K562 (cell line): Measurements from ENCODE around the gene MKS1. TPM values are rescaled to one million over a fixed set of nuclear protein-coding genes. Genes with fewer than 3 reads are reported as not detected.

Experiments
- FIP1L1 ChIP-seq: fragments of 200-400 bp; formaldehyde crosslinking; IDR thresholded peaks from 2 replicates; pipeline ENCODE4 v1.6.1; 2018; ENCODE audit warnings: mild to moderate bottlenecking, low read depth, low read length; ENCODE audit not compliant: poor library complexity, severe bottlenecking
- GTF2F1 ChIP-seq: IDR thresholded peaks from 2 replicates; pipeline ENCODE4 v1.6.1; 2011; ENCODE audit warnings: low read depth, low read length, improper control_type of control experiment
- MXI1 ChIP-seq: IDR thresholded peaks from 2 replicates; pipeline ENCODE4 v1.6.1; 2011; ENCODE audit warnings: low read depth, mild to moderate bottlenecking, improper control_type of control experiment, low read length
- RAD21 ChIP-seq, 2 experiments: fragments of 250-450 bp in 1 of 2; fragments of 450-650 bp in 1 of 2; sonication (Bioruptor Pico) in 1 of 2; formaldehyde crosslinking in 1 of 2; IDR thresholded peaks in 1 of 2; conservative IDR thresholded peaks in 1 of 2; 2 replicates each; pipeline versions ENCODE4 v1.4.0 to v1.8.0; 2020 to 2022; ENCODE audit warnings: mild to moderate bottlenecking in 2 of 2, moderate library complexity in 1 of 2
- RERE ChIP-seq: sonication (generic); formaldehyde crosslinking; IDR thresholded peaks from 2 replicates; pipeline ENCODE4 v1.8.0; 2023; ENCODE audit warnings: missing genetic modification reagents, mild to moderate bottlenecking, borderline replicate concordance
- SMAD1 ChIP-seq: fragments of 150-350 bp; IDR thresholded peaks from 2 replicates; pipeline ENCODE4 v1.6.1; 2014; ENCODE audit warnings: low read length, low read depth; ENCODE audit not compliant: partially characterized antibody
- TARDBP ChIP-seq: fragments of 450-650 bp; IDR thresholded peaks from 2 replicates; pipeline ENCODE4 v1.6.1; 2016
- ZNF263 ChIP-seq: sonication (generic); formaldehyde crosslinking; IDR thresholded peaks from 2 replicates; pipeline ENCODE4 v1.8.0; 2022; ENCODE audit warnings: mild to moderate bottlenecking, missing genetic modification reagents, borderline replicate concordance
- polyA plus RNA-seq, 8 experiments: library from polyadenylated mRNA; depleted of rRNA in 4 of 8; stranded (reverse) in 5 of 8; unstranded in 3 of 8; fragments of >200 nt; fragmentation: Nextera tagmentation in 2 of 8; fragmentation: Illumina TruSeq in 1 of 8; extraction: Ambion mirVana in 2 of 8; extraction: Trizol in 1 of 8; gene quantifications; 2 replicates each; pipeline versions ENCODE4 v1.2.1 to v1.2.3, GENCODE V29; 2011 to 2014; ENCODE audit warnings: inconsistent platforms in 1 of 8, missing spikeins in 1 of 8
- total RNA-seq, 7 experiments: library from RNA; depleted of rRNA in 6 of 7; stranded (reverse); fragments of >200 nt in 6 of 7; fragmentation: Illumina TruSeq in 2 of 7; extraction: Trizol in 2 of 7; gene quantifications; 2 replicates each; pipeline versions ENCODE4 v1.2.1 to v1.2.3, GENCODE V29; 2011 to 2021; ENCODE audit warnings: low replicate concordance in 1 of 7
- TF ChIP-seq, protein P1 (sequence below): fragments of 250-450 bp; sonication (Bioruptor Pico); IDR thresholded peaks from 2 replicates; pipeline ENCODE4 v1.4.0; 2020; ENCODE audit warnings: mild to moderate bottlenecking, moderate library complexity
- TF ChIP-seq, protein P2 (sequence below): fragments of 450-650 bp; formaldehyde crosslinking; IDR thresholded peaks from 2 replicates; pipeline ENCODE4 v1.4.0; 2022; ENCODE audit warnings: mild to moderate bottlenecking, moderate library complexity
- TF ChIP-seq, protein P3 (sequence below), 2 experiments: IDR thresholded peaks; 2 replicates each; pipeline ENCODE4 v1.6.1; 2012; ENCODE audit warnings: improper control_type of control experiment in 2 of 2, low read depth in 2 of 2, low read length in 2 of 2, borderline replicate concordance in 1 of 2

The MKS1 gene
- total and polyA plus RNA-seq, 9 of the 15 experiments (the other 6 are each of a cell fraction or from before 2014, with no cell fraction given), result 16.3 to 31.0 (median 25.9) TPM

GRCh38 chr17:58184986-58185761 is 33.9 kb downstream of the MKS1 start (continued):
- TF ChIP-seq RERE (CRISPR knock-in tag), result no peak
- TF ChIP-seq, protein P1, sequence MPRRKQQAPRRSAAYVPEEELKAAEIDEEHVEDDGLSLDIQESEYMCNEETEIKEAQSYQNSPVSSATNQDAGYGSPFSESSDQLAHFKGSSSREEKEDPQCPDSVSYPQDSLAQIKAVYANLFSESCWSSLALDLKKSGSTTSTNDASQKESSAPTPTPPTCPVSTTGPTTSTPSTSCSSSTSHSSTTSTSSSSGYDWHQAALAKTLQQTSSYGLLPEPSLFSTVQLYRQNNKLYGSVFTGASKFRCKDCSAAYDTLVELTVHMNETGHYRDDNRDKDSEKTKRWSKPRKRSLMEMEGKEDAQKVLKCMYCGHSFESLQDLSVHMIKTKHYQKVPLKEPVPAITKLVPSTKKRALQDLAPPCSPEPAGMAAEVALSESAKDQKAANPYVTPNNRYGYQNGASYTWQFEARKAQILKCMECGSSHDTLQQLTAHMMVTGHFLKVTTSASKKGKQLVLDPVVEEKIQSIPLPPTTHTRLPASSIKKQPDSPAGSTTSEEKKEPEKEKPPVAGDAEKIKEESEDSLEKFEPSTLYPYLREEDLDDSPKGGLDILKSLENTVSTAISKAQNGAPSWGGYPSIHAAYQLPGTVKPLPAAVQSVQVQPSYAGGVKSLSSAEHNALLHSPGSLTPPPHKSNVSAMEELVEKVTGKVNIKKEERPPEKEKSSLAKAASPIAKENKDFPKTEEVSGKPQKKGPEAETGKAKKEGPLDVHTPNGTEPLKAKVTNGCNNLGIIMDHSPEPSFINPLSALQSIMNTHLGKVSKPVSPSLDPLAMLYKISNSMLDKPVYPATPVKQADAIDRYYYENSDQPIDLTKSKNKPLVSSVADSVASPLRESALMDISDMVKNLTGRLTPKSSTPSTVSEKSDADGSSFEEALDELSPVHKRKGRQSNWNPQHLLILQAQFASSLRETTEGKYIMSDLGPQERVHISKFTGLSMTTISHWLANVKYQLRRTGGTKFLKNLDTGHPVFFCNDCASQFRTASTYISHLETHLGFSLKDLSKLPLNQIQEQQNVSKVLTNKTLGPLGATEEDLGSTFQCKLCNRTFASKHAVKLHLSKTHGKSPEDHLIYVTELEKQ (CRISPR knock-in tag), result peak; percentile 37
- TF ChIP-seq, protein P2, sequence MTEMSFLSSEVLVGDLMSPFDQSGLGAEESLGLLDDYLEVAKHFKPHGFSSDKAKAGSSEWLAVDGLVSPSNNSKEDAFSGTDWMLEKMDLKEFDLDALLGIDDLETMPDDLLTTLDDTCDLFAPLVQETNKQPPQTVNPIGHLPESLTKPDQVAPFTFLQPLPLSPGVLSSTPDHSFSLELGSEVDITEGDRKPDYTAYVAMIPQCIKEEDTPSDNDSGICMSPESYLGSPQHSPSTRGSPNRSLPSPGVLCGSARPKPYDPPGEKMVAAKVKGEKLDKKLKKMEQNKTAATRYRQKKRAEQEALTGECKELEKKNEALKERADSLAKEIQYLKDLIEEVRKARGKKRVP (CRISPR knock-in tag), result peak; percentile 57; the same call in 1 of the 2 replicates
- TF ChIP-seq FIP1L1, result no peak
- no peak for TF ChIP-seq TARDBP
- peak in 1 of 2 experiments; percentile 31; a peak in 1 of 4 replicates for TF ChIP-seq RAD21 (CRISPR knock-in tag; conservative IDR thresholded peaks at IDR 0.05 in 1 of 2, IDR thresholded peaks at IDR 0.05 in 1 of 2)
- TF ChIP-seq, protein P3, sequence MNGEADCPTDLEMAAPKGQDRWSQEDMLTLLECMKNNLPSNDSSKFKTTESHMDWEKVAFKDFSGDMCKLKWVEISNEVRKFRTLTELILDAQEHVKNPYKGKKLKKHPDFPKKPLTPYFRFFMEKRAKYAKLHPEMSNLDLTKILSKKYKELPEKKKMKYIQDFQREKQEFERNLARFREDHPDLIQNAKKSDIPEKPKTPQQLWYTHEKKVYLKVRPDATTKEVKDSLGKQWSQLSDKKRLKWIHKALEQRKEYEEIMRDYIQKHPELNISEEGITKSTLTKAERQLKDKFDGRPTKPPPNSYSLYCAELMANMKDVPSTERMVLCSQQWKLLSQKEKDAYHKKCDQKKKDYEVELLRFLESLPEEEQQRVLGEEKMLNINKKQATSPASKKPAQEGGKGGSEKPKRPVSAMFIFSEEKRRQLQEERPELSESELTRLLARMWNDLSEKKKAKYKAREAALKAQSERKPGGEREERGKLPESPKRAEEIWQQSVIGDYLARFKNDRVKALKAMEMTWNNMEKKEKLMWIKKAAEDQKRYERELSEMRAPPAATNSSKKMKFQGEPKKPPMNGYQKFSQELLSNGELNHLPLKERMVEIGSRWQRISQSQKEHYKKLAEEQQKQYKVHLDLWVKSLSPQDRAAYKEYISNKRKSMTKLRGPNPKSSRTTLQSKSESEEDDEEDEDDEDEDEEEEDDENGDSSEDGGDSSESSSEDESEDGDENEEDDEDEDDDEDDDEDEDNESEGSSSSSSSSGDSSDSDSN (IDR thresholded peaks at IDR 0.05; ENCODE audit: borderline replicate concordance in 1 of 2, low read depth in 2 of 2, low read length in 2 of 2), result peak in 1 of 2 experiments; percentile 51; a peak in 1 of 4 replicates
- no peak for TF ChIP-seq MXI1
- TF ChIP-seq ZNF263 (CRISPR knock-in tag), result no peak
- TF ChIP-seq GTF2F1, result no peak
- no peak for TF ChIP-seq SMAD1
